ENCODE data around the gene CRIM1. TPM values are rescaled to one million over a fixed set of nuclear protein-coding genes. Genes with fewer than 3 reads are reported as not detected.

Gene CRIM1
- total and polyA plus RNA-seq, 2 donors (not counting 1 experiment from before 2014, with no cell fraction given): 364 to 661 TPM

- H3K27ac ChIP-seq (ENCODE audit: insufficient read depth, low read length): no peak overlapping the region
- TF ChIP-seq EZH2 (IDR thresholded peaks at IDR 0.05; ENCODE audit: low read length, missing control alignments) (no peak), CTCF (conservative IDR thresholded peaks at IDR 0.05 in 1 of 2, IDR thresholded peaks at IDR 0.05 in 1 of 2; ENCODE audit: low read depth in 1 of 2, low read length in 2 of 2) (no peak)
- H3K9ac ChIP-seq (ENCODE audit: insufficient read depth, low read length): no peak overlapping the region
Observed at GRCh38 chr2:36339607-36340218, 15.9 kb upstream of the CRIM1 start.

DNA sequence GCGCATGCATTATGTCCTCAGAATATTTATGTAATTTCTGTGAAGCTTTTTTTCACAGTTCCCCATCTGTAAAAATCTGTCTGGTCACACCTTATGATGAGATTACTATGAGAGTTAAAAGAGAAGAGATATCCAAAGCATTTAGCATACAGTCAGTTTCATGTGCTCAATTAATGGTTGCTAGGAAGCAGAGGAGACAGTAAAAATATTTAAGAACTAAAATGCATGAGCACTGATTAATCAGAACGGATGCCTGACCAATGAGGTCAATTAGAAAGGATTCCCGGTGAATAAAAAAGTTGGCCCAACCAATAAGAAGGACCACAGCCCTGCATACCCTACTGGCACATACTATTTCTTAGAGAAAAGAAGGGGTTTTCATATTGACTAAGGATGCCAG is 12.0 kb upstream of the CRIM1 start:
- no peaks in the 10 kb centered on the region for H3K36me3 ChIP-seq (ENCODE audit: control insufficient read depth, insufficient read depth, low read length)
- peak in 1 of 2 donors; percentile 71 for DNase-seq (ENCODE audit: low read depth in 2 of 2)
- peaks cover 4% of the 10 kb centered on the region for H3K4me1 ChIP-seq (ENCODE audit: control insufficient read depth, extremely low read depth, insufficient read depth, low read length)
- no peak overlapping the region for H3K27ac ChIP-seq (ENCODE audit: insufficient read depth, low read length)
- no peak overlapping the region for H3K4me2 ChIP-seq (ENCODE audit: extremely low read depth, insufficient read depth, low read length)
- H3K4me3 ChIP-seq (replicated peaks in 1 of 4; ENCODE audit: control extremely low read depth in 1 of 4, insufficient read depth in 1 of 4, low read depth in 3 of 4, low read length in 4 of 4): no peak overlapping the region
- no peaks in the 10 kb centered on the region for H3K9me3 ChIP-seq (ENCODE audit: control insufficient read depth, insufficient read depth, low read depth, low read length)
- no peaks in the 10 kb centered on the region for H4K20me1 ChIP-seq (ENCODE audit: control insufficient read depth, extremely low read depth, insufficient read depth, low read length)
- H3K79me2 ChIP-seq (ENCODE audit: control insufficient read depth, insufficient read depth, low read length): no peaks in the 10 kb centered on the region
- H2AFZ ChIP-seq (ENCODE audit: low read length): no peak overlapping the region
- H3K27me3 ChIP-seq (ENCODE audit: control insufficient read depth, insufficient read depth, low read length): no peaks in the 10 kb centered on the region
- TF ChIP-seq CTCF (conservative IDR thresholded peaks at IDR 0.05 in 1 of 2, IDR thresholded peaks at IDR 0.05 in 1 of 2; ENCODE audit: low read depth in 1 of 2, low read length in 2 of 2) (no peak), EZH2 (IDR thresholded peaks at IDR 0.05; ENCODE audit: low read length, missing control alignments) (no peak)
- no peak overlapping the region for H3K9ac ChIP-seq (ENCODE audit: insufficient read depth, low read length)

More at GRCh38 chr2:36339607-36340218, 15.9 kb upstream of the CRIM1 start:
- H2AFZ ChIP-seq (ENCODE audit: low read length): no peak overlapping the region
- H3K9me3 ChIP-seq (ENCODE audit: control insufficient read depth, insufficient read depth, low read depth, low read length): no peaks in the 10 kb centered on the region
- no peaks in the 10 kb centered on the region for H3K79me2 ChIP-seq (ENCODE audit: control insufficient read depth, insufficient read depth, low read length)
- DNase-seq (ENCODE audit: low read depth in 2 of 2): peak in 1 of 2 donors; percentile 86
- no peaks in the 10 kb centered on the region for H4K20me1 ChIP-seq (ENCODE audit: control insufficient read depth, extremely low read depth, insufficient read depth, low read length)
- peaks cover 6% of the 10 kb centered on the region for H3K4me1 ChIP-seq (ENCODE audit: control insufficient read depth, extremely low read depth, insufficient read depth, low read length)
- H3K4me3 ChIP-seq (replicated peaks in 1 of 4; ENCODE audit: control extremely low read depth in 1 of 4, insufficient read depth in 1 of 4, low read depth in 3 of 4, low read length in 4 of 4): no peak overlapping the region
- no peaks in the 10 kb centered on the region for H3K36me3 ChIP-seq (ENCODE audit: control insufficient read depth, insufficient read depth, low read length)
- no peak overlapping the region for H3K4me2 ChIP-seq (ENCODE audit: extremely low read depth, insufficient read depth, low read length)
- H3K27me3 ChIP-seq (ENCODE audit: control insufficient read depth, insufficient read depth, low read length): no peaks in the 10 kb centered on the region

DNA sequence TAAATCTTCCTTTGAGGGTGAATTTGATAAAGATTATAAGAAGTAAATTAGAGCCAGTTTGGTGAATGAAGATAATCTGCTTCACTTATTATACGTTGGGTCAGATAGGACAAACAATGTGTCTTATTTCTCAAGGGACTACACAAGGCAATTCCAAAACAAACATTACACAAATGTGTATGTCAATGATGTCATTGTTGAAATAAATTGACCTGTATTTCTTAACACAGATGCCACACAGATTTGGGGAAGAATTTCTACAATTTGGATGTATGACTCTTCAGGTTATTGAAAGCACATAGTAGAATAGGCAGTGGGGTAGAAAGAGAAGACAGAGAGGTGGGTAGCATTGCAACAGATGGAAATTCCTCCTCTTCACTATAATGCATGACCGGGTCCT is 6.9 kb upstream of the CRIM1 start:
- DNase-seq (ENCODE audit: low read depth in 2 of 2): no peak
- H3K9ac ChIP-seq (ENCODE audit: insufficient read depth, low read length): no peak overlapping the region
- no peak overlapping the region for H2AFZ ChIP-seq (ENCODE audit: low read length)
- H3K27me3 ChIP-seq (ENCODE audit: control insufficient read depth, insufficient read depth, low read length): no peaks in the 10 kb centered on the region
- H3K4me3 ChIP-seq (replicated peaks in 1 of 4; ENCODE audit: control extremely low read depth in 1 of 4, insufficient read depth in 1 of 4, low read depth in 3 of 4, low read length in 4 of 4): no peak overlapping the region
- peaks cover 1% of the 10 kb centered on the region for H3K79me2 ChIP-seq (ENCODE audit: control insufficient read depth, insufficient read depth, low read length)
- no peak overlapping the region for H3K4me2 ChIP-seq (ENCODE audit: extremely low read depth, insufficient read depth, low read length)
- H4K20me1 ChIP-seq (ENCODE audit: control insufficient read depth, extremely low read depth, insufficient read depth, low read length): no peaks in the 10 kb centered on the region
- no peaks in the 10 kb centered on the region for H3K9me3 ChIP-seq (ENCODE audit: control insufficient read depth, insufficient read depth, low read depth, low read length)
- TF ChIP-seq CTCF (conservative IDR thresholded peaks at IDR 0.05 in 1 of 2, IDR thresholded peaks at IDR 0.05 in 1 of 2; ENCODE audit: low read depth in 1 of 2, low read length in 2 of 2) (no peak), EZH2 (IDR thresholded peaks at IDR 0.05; ENCODE audit: low read length, missing control alignments) (no peak)
- H3K4me1 ChIP-seq (ENCODE audit: control insufficient read depth, extremely low read depth, insufficient read depth, low read length): peaks cover 3% of the 10 kb centered on the region
- no peak overlapping the region for H3K27ac ChIP-seq (ENCODE audit: insufficient read depth, low read length)
- no peaks in the 10 kb centered on the region for H3K36me3 ChIP-seq (ENCODE audit: control insufficient read depth, insufficient read depth, low read length)

All from fibroblast of lung (primary cell).